Myocyte (in vitro differentiated cells): Measurements from ENCODE around the gene TEX51. TPM values are rescaled to one million over a fixed set of nuclear protein-coding genes. Genes with fewer than 3 reads are reported as not detected.
A peak's percentile ranks its signal among the peaks of the same experiment; 100 is the strongest.

ENCODE experiments used
- DNase-seq: peaks from one replicate; pipeline ENCODE4 v3.0.0-alpha.2; 2012; ENCODE audit warnings: low read depth
- total RNA-seq: library from RNA; depleted of rRNA; stranded (reverse); fragments of >200 nt; gene quantifications from 2 replicates; pipeline ENCODE4 v1.2.3, GENCODE V29; 2014

Gene TEX51
- total RNA-seq, 1 donor from 2014 or later = not detected

GRCh38 chr2:126891681-126892500 lies 6.8 kb upstream of the TEX51 start:
- peak; percentile 2 for DNase-seq

- no peak for DNase-seq
Measured at GRCh38 chr2:126893153-126893552, 5.5 kb upstream of the TEX51 start.

DNA sequence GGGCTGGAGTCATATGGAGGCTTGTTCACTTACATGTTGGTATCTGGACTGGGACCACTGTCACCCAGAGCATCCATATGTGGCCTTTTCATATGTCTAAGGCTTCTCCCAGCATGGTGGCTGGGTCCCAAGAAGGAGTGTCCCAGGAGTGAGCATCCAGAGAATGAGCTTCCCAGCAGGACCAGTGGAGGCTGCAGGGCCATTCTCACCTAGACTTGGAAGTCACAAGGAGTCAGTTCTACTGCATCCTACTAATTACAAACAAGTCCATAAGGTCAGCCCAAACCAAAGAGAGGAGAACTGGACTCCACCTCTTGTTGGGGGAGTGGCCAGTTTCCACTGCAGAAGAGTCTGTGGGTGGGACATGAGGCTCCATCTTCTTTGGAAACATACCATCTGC lies 5.1 kb upstream of the TEX51 start:
- DNase-seq = no peak

GRCh38 chr2:126894082-126894481 lies 4.6 kb upstream of the TEX51 start:
- DNase-seq = no peak

- DNase-seq = no peak
Measured at GRCh38 chr2:126894585-126895182, 4.0 kb upstream of the TEX51 start.

- no peak for DNase-seq
Measured at GRCh38 chr2:126895336-126895735, 3.4 kb upstream of the TEX51 start.

DNA sequence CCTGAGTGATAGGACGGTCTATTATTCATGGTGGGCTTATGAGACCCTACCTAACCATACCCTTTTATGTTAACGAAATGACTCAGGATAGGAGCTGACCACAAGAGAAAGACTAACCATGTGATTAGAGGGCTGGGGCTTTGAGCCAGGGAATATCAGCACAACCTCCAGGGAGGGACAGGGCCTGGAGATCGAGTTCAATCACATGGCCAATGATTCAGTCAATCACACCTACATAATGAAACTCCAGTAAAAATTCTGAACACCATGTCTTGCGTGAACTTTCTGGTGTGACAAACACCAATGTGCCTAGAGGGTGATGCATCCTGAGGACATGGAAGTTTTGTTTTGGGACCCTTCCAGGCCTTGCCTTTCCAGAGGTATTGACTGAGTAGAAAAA lies 2.2 kb upstream of the TEX51 start:
- no peak for DNase-seq

GRCh38 chr2:126899616-126900185 lies 1.0 kb downstream of the TEX51 start:
- DNase-seq = no peak

DNA sequence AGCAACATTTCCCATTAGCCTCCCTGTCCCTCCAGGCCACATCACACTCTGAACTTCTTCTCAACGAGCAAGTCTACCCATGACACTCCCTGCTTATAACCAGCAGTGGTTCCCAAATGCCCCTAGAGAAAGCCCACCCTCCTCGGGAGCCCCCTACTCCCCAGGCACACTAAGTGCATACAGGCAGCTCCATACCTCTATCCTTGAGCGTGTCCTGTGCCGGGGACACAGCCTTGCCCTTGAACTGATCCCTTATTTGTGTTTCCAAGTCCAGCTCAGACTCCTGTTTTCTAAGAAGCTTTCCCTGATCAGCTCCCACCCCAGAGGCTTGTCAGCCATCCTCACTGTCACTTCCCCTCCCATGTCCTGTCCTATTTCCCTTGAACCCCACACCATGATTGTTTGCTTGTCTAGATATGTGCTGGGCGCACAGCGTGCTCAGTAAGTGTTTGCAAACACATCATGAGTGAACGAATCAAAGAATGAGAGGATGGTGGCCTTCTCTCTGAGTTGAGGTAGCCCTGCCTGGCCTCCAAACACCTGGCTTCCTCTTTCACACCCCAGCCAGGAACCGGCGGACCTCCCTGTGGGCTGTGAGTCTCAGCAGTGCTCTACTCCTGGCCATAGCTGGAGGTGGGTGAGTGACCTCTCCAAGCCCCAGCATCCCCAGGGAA lies 2.1 kb downstream of the TEX51 start:
- no peak for DNase-seq

- no peak for DNase-seq
Measured at GRCh38 chr2:126901459-126901858, 2.8 kb downstream of the TEX51 start.

- DNase-seq = no peak
Measured at GRCh38 chr2:126902152-126902835, 3.6 kb downstream of the TEX51 start.

- DNase-seq = no peak
Measured at GRCh38 chr2:126902859-126903258, 4.2 kb downstream of the TEX51 start.

- DNase-seq = no peak
Measured at GRCh38 chr2:126905991-126906390, 7.3 kb downstream of the TEX51 start.

DNA sequence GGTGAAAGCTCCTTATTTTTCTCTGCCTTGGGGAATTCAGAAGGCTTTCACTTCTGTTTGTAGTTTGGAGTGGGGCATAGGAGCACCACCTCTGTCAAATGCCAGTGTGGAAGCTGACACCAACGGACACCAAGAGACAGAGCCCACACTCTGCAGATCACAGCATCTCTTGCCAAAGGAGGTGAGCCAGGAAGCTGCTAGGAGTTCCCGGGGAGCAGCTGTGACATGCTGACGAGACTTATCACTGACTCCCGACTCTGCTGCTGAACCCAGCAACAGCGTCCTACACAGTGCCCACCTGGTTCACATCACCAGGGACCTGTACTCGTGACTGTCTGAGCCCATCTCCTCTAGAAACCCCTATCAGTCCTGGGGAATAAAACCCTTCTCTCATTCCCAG lies 8.1 kb downstream of the TEX51 start:
- DNase-seq = no peak

DNA sequence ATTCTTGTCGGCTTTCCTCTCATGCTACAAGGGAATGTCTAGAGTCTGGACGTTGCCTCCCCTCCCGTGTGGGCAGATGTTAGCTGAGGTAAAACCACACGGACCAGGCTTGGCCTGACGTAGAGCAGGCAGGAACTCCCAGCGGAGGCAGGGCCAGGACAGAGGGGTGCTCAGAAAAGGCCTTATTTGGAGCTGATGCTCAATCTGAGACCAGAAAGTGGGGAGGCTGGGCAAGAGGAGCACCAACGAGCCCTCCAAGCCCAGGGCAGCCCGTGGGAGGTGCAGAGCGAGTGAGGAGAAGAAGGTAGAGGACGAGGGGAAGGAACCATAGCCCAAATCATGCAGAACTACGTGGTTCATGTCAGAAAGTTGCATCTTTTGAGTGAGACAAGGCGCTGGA lies 9.0 kb downstream of the TEX51 start:
- DNase-seq = no peak

GRCh38 chr2:126908721-126909177 lies 10.1 kb downstream of the TEX51 start:
- no peak for DNase-seq

DNA sequence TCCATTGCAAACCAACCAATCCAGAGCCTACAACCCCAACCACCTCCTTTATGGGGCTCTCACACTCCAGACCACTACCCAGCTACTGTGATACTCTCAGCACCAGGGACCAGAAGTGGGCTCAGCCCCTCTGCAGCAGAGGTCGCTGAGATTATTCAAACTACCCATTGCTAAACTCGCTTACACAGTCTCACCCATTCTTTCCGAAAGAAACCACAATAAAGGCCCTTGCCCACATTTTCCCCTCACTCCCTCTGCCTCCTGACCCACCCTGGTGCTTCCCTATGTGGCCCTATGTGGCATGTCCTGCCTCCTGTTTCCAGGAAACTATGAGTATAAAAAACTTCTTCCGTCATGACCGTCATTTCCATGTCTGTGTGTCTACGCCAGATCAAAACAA lies 10.7 kb downstream of the TEX51 start:
- DNase-seq = no peak

GRCh38 chr2:126909781-126910180 lies 11.1 kb downstream of the TEX51 start:
- no peak for DNase-seq

DNA sequence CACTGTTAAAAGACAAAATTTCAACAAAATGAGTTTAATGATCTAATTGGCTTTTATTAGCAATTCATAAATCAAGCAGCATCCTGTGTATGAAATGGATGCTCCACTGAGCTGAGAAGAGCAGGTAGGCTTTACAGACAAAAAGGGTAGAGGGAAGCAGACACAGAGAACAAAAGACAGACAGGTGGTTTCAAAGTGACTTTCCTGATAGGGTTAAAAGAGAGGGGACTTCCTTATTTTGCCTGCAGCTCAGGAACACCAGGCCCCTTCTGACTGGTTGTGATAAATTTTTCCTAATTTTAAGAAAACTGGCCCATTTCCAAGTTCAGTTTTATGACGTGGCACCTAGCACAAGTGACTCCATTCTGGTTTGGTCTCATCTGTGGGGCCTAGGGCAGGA lies 11.9 kb downstream of the TEX51 start:
- no peak for DNase-seq

DNA sequence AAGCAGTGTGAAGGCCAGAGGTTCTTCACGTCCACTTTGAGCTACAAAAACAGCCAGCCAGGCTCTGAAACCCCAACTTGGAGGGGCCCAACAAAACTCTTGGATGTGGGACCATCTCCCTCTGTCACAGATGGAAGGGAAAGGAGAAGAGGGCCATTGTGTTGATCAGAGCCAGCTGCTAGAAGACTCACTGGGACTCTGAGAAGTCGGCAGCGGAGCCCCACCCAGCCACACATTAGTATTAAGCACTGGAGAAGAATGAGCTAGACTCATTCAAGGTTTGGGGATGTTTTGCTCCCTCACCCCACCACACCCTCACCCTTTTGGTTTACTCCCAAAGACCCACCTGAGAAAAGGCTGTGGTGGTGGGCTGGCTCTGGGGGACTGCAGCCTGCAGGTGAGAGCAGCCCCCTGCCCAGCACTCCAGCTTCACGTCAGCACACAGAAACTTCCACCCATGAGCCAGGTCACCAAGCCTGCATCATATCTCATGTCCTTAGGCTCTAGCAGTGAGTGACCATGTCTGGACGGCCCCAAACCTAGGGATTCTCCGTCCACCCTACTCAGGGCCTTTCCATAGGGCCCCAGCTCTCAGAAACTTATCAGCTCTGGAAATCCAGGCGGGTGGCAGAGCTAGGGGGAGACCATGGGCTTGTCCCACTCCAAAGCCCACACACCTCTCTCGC lies 12.6 kb downstream of the TEX51 start:
- no peak for DNase-seq

DNA sequence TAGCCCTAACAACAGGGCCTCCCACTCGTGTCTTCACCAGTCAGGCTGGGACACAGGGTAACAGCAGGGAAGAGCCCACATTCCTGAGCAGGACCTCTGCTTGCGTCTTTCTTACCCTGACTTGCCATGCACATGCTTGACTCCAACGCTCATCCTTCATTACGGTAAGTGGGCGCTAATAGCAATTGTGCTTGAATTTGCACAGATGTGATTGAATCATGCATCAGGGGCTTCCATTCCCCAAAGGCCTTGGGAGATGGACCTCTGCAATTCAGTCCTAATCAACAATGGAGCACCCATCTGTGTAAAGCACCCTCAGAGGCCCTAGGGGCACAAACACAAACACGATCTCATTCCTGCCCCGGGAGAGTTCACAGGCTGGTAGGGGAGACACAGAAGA lies 13.5 kb downstream of the TEX51 start:
- no peak for DNase-seq
